ENCODE measurements around the gene NAA25.
A peak's percentile ranks its signal among the peaks of the same experiment; 100 is the strongest.
"Not testable (repeated sequence)": the region's sequence is repeated elsewhere in the genome, so short reads cannot be mapped to it uniquely, and the experiment has no call there.

Gene NAA25

GRCh38 chr12:112117685-112118084 lies 9.1 kb upstream of the NAA25 start:
- Histone ChIP-seq H3K4me3 (no peak overlapping the region), H3K27ac (no peak overlapping the region)
- no peak for TF ChIP-seq CTCF (IDR thresholded peaks at IDR 0.05)
- DNase-seq (ENCODE audit: low spot score), result no peak

GRCh38 chr12:112116232-112117060 lies 7.9 kb upstream of the NAA25 start:
- no peak for TF ChIP-seq CTCF (IDR thresholded peaks at IDR 0.05)
- peak overlapping the region; percentile 31 to 84 for H3K27ac ChIP-seq
- peak overlapping the region; percentile 47 for H3K4me3 ChIP-seq
- no peak for DNase-seq (ENCODE audit: low spot score)

GRCh38 chr12:112115259-112116045 lies 6.9 kb upstream of the NAA25 start:
- Histone ChIP-seq H3K4me3 (no peak overlapping the region), H3K27ac (no peak overlapping the region)
- no peak for TF ChIP-seq CTCF (IDR thresholded peaks at IDR 0.05)
- DNase-seq (ENCODE audit: low spot score), result no peak

- DNase-seq (ENCODE audit: low spot score), result no peak
- Histone ChIP-seq H3K4me3 (no peak overlapping the region), H3K27ac (no peak overlapping the region)
- TF ChIP-seq CTCF (IDR thresholded peaks at IDR 0.05), result no peak
Measured at GRCh38 chr12:112112409-112113133, 4.0 kb upstream of the NAA25 start.

GRCh38 chr12:112111931-112112330 lies 3.3 kb upstream of the NAA25 start:
- no peak for DNase-seq (ENCODE audit: low spot score)
- H3K27ac ChIP-seq, result no peak overlapping the region
- no peak overlapping the region for H3K4me3 ChIP-seq
- no peak for TF ChIP-seq CTCF (IDR thresholded peaks at IDR 0.05)

- not testable (repeated sequence) for H3K4me3 ChIP-seq; H3K27ac ChIP-seq; DNase-seq (ENCODE audit: low spot score)
Measured at GRCh38 chr12:112110787-112111662, 2.4 kb upstream of the NAA25 start.

All from coronary artery (tissue), 2 donors.